CD4-positive, alpha-beta T cell (primary cell): Measurements from ENCODE around the gene ZNF609. TPM values are rescaled to one million over a fixed set of nuclear protein-coding genes. Genes with fewer than 3 reads are reported as not detected.

ENCODE experiments used
- ATAC-seq: fragments of 200-7000 bp; cut with Tn5 transposase; one replicate; pipeline ENCODE4 v1.10.0; 2022; ENCODE audit warnings: mild to moderate bottlenecking; ENCODE audit not compliant: poor library complexity
- CTCF ChIA-PET: fragments of 350-600 bp; sonication (Branson Sonifier 250); formaldehyde crosslinking; loops from one replicate; lab custom pipeline; 2021; ENCODE audit warnings: antibody characterized with exemption, inconsistent platforms; lab: Charles Lee
- POLR2A ChIA-PET: fragments of 350-600 bp; sonication (Branson Sonifier 250); formaldehyde crosslinking; loops from one replicate; lab custom pipeline; 2021; ENCODE audit warnings: antibody characterized with exemption, inconsistent platforms; lab: Charles Lee
- DNase-seq, 14 experiments: peaks; one replicate each; pipeline ENCODE4 v3.0.0-alpha.2; 2013 to 2020; ENCODE audit warnings: mixed read lengths in 2 of 14
- H3K27ac ChIP-seq, 2 donors: one replicate each; pipeline versions ENCODE4 v1.5.1 to v1.7.0; 2013; ENCODE audit warnings: low read length in 2 of 2, low read depth in 1 of 2, mild to moderate bottlenecking in 1 of 2
- H3K27me3 ChIP-seq, 2 experiments: 1 replicate in 1 of 2; 2 replicates in 1 of 2; pipeline versions ENCODE4 v1.6.1 to v1.7.0; 2013; ENCODE audit warnings: low read length in 2 of 2, control low read depth in 1 of 2, mild to moderate bottlenecking in 1 of 2, moderate library complexity in 1 of 2; ENCODE audit not compliant: insufficient read depth in 2 of 2, control insufficient read depth in 1 of 2
- H3K36me3 ChIP-seq: one replicate; pipeline ENCODE4 v1.6.1; 2013; ENCODE audit warnings: low read length, control low read depth; ENCODE audit not compliant: insufficient read depth
- H3K4me1 ChIP-seq: one replicate; pipeline ENCODE4 v1.6.1; 2013; ENCODE audit warnings: low read length, control low read depth; ENCODE audit not compliant: insufficient read depth
- H3K4me3 ChIP-seq: one replicate; pipeline ENCODE4 v1.5.1; 2013; ENCODE audit warnings: mild to moderate bottlenecking, low read length, moderate library complexity
- H3K9me3 ChIP-seq, 2 experiments: 1 replicate in 1 of 2; 2 replicates in 1 of 2; pipeline versions ENCODE4 v1.6.1 to v1.7.0; 2013; ENCODE audit warnings: low read length in 2 of 2, mild to moderate bottlenecking in 2 of 2, control low read depth in 1 of 2, moderate library complexity in 1 of 2; ENCODE audit not compliant: control insufficient read depth in 1 of 2, insufficient read depth in 1 of 2
- H3K27ac Mint-ChIP-seq: one replicate; pipeline ENCODE4 v1.8.0; 2020; ENCODE audit warnings: mixed read lengths
- H3K27me3 Mint-ChIP-seq: one replicate; pipeline ENCODE4 v1.8.0; 2021; ENCODE audit warnings: mixed read lengths
- H3K36me3 Mint-ChIP-seq: one replicate; pipeline ENCODE4 v1.8.0; 2021; ENCODE audit warnings: low read depth, mixed read lengths
- H3K4me1 Mint-ChIP-seq: one replicate; pipeline ENCODE4 v1.8.0; 2021; ENCODE audit warnings: low read depth, mixed read lengths
- H3K4me3 Mint-ChIP-seq: one replicate; pipeline ENCODE4 v1.8.0; 2020; ENCODE audit warnings: mild to moderate bottlenecking, mixed read lengths
- H3K9me3 Mint-ChIP-seq: one replicate; pipeline ENCODE4 v1.8.0; 2020; ENCODE audit warnings: mixed read lengths
- CTCF ChIP-seq: fragments of 200-600 bp; IDR thresholded peaks from one replicate; pipeline ENCODE4 v1.8.0; 2022; ENCODE audit warnings: antibody characterized with exemption, mild to moderate bottlenecking
- intact Hi-C, 2 experiments: fragments of 100-400 bp; cut with DNase I in 1 of 2; cut with micrococcal nuclease in 1 of 2; formaldehyde crosslinking; loops; one replicate each; pipeline versions ENCODE4 v1.15.1 to v1.9.0; 2023 to 2025; cut with DNase I, micrococcal nuclease
- total RNA-seq, 174 experiments: library from RNA in 2 of 174; stranded (reverse) in 2 of 174; gene quantifications; one replicate each; pipeline ENCODE4 v1.2.3 and lab custom pipeline; 2021 to 2026

ZNF609 gene
- total RNA-seq, 2 experiments from 2014 or later = 62.4 to 65.3 TPM

- POLR2A ChIA-PET = interaction anchor here (0.7 to 4.1 kb wide), 9 partner anchors 13 to 191 kb away, joined by 3 to 22 read pairs (median 5); partner anchors contain the start of gene TRIP4
- DNase-seq (peak in 12 of 14 experiments; percentile 3 to 63 (median 26)), ATAC-seq (peak; percentile 51)
Observed at GRCh38 chr15:64460724-64461720, 644 bp downstream of the ZNF609 start.

GRCh38 chr15:64461721-64462162 lies 1.4 kb downstream of the ZNF609 start:
- intact Hi-C loops = loop anchor here in 1 of 2 experiments (1.0 to 10.0 kb wide), 3 partner anchors 31 to 77 kb away; partner anchors contain the start of genes PCLAF and TRIP4
- ATAC-seq (peak; percentile 21), DNase-seq (peak in 4 of 14 experiments; percentile 1 to 40 (median 31))
- CTCF ChIA-PET = interaction anchor here (1.3 kb wide), 1 partner anchor 11 kb away, joined by 3 read pairs; no protein-coding TSS in a partner anchor
- H3K36me3 ChIP-seq = no peaks in the 10 kb centered on the region
- TF ChIP-seq CTCF = no peak
- H3K27me3 ChIP-seq = no peaks in the 10 kb centered on the region
- peaks cover 51% of the 10 kb centered on the region for H3K4me1 ChIP-seq
- peaks cover 22% of the 10 kb centered on the region for H3K36me3 Mint-ChIP-seq
- peak overlapping the region; percentile 92 for H3K4me3 Mint-ChIP-seq
- H3K4me3 ChIP-seq = peak overlapping the region; percentile 71
- peaks cover 86% of the 10 kb centered on the region for H3K4me1 Mint-ChIP-seq
- POLR2A ChIA-PET = interaction anchor here (0.7 to 4.1 kb wide), 7 partner anchors 23 to 191 kb away, joined by 3 to 22 read pairs (median 5); no protein-coding TSS in a partner anchor
- peak overlapping the region; percentile 87 for H3K27ac Mint-ChIP-seq
- no peaks in the 10 kb centered on the region for H3K9me3 Mint-ChIP-seq
- no peaks in the 10 kb centered on the region for H3K27me3 Mint-ChIP-seq
- H3K9me3 ChIP-seq = no peaks in the 10 kb centered on the region
- peak overlapping the region in 1 of 2 donors; percentile 55 for H3K27ac ChIP-seq

More at GRCh38 chr15:64460724-64461720, 644 bp downstream of the ZNF609 start:
- intact Hi-C loops = loop anchor here in 1 of 2 experiments (1.0 to 10.0 kb wide), 3 partner anchors 31 to 76 kb away; partner anchors contain the start of genes PCLAF and TRIP4
- H3K36me3 ChIP-seq = peaks cover 3% of the 10 kb centered on the region
- peak overlapping the region; percentile 23 to 55 for H3K27ac ChIP-seq
- H3K9me3 Mint-ChIP-seq = no peaks in the 10 kb centered on the region
- peak overlapping the region; percentile 71 for H3K4me3 ChIP-seq
- H3K27me3 ChIP-seq = no peaks in the 10 kb centered on the region
- peaks cover 19% of the 10 kb centered on the region for H3K36me3 Mint-ChIP-seq
- H3K9me3 ChIP-seq = no peaks in the 10 kb centered on the region
- H3K4me1 Mint-ChIP-seq = peaks cover 86% of the 10 kb centered on the region
- peak overlapping the region; percentile 92 for H3K4me3 Mint-ChIP-seq
- peak overlapping the region; percentile 87 for H3K27ac Mint-ChIP-seq
- TF ChIP-seq CTCF = no peak
- H3K27me3 Mint-ChIP-seq = no peaks in the 10 kb centered on the region
- H3K4me1 ChIP-seq = peaks cover 53% of the 10 kb centered on the region
- CTCF ChIA-PET = interaction anchor here (1.3 to 1.5 kb wide), 2 partner anchors 11 to 31 kb away, joined by 3 to 4 read pairs; no protein-coding TSS in a partner anchor

- H3K4me3 ChIP-seq = peak overlapping the region; percentile 71
- H3K36me3 ChIP-seq = no peaks in the 10 kb centered on the region
- Mint-ChIP-seq H3K4me1 (peaks cover 86% of the 10 kb centered on the region), H3K27ac (no peak overlapping the region), H3K9me3 (no peaks in the 10 kb centered on the region), H3K36me3 (peaks cover 30% of the 10 kb centered on the region), H3K4me3 (peak overlapping the region; percentile 92), H3K27me3 (no peaks in the 10 kb centered on the region)
- ATAC-seq (no peak), DNase-seq (no peak)
- no peaks in the 10 kb centered on the region for H3K9me3 ChIP-seq
- CTCF ChIA-PET = interaction anchor here (0.7 kb wide), 1 partner anchor 189 kb away, joined by 3 read pairs; no protein-coding TSS in a partner anchor
- intact Hi-C loops = loop anchor here in 1 of 2 experiments (5.0 to 10.0 kb wide), 2 partner anchors 40 to 78 kb away; partner anchors contain the start of genes PCLAF and TRIP4
- H3K27me3 ChIP-seq = no peaks in the 10 kb centered on the region
- H3K4me1 ChIP-seq = peaks cover 48% of the 10 kb centered on the region
- no peak for TF ChIP-seq CTCF
- POLR2A ChIA-PET = interaction anchor here (0.7 to 4.1 kb wide), 5 partner anchors 17 to 190 kb away, joined by 3 to 19 read pairs (median 5); no protein-coding TSS in a partner anchor
- no peak overlapping the region for H3K27ac ChIP-seq
Observed at GRCh38 chr15:64462492-64462891, 2.1 kb downstream of the ZNF609 start.
